Ishikawa (cell line): ENCODE measurements around the gene TMEM255B.

Source experiments
- CEBPB ChIP-seq: IDR thresholded peaks from 2 replicates; pipeline ENCODE4 v1.6.1; 2012
- CREB1 ChIP-seq: IDR thresholded peaks from 2 replicates; pipeline ENCODE4 v1.6.1; 2012; ENCODE audit warnings: low read depth
- EGR1 ChIP-seq: IDR thresholded peaks from 2 replicates; pipeline ENCODE4 v1.6.1; 2012
- EP300 ChIP-seq: IDR thresholded peaks from 2 replicates; pipeline ENCODE4 v1.6.1; 2012; ENCODE audit warnings: borderline replicate concordance
- FOXM1 ChIP-seq: IDR thresholded peaks from 2 replicates; pipeline ENCODE4 v1.6.1; 2012; ENCODE audit warnings: low read depth, borderline replicate concordance
- MAX ChIP-seq: IDR thresholded peaks from 2 replicates; pipeline ENCODE4 v1.6.1; 2012
- NFIC ChIP-seq: IDR thresholded peaks from 2 replicates; pipeline ENCODE4 v1.6.1; 2012
- RAD21 ChIP-seq: IDR thresholded peaks from 2 replicates; pipeline ENCODE4 v1.6.1; 2012; ENCODE audit warnings: low read depth
- REST ChIP-seq: IDR thresholded peaks from 2 replicates; pipeline ENCODE4 v1.6.1; 2012; ENCODE audit warnings: low read depth, mild to moderate bottlenecking
- TAF1 ChIP-seq: IDR thresholded peaks from 2 replicates; pipeline ENCODE4 v1.6.1; 2012; ENCODE audit warnings: low read depth, mild to moderate bottlenecking
- TCF12 ChIP-seq: IDR thresholded peaks from 2 replicates; pipeline ENCODE4 v1.6.1; 2012; ENCODE audit warnings: low read depth
- TEAD4 ChIP-seq: IDR thresholded peaks from 2 replicates; pipeline ENCODE4 v1.6.1; 2012
- ZBTB7A ChIP-seq: IDR thresholded peaks from 2 replicates; pipeline ENCODE4 v1.6.1; 2012; ENCODE audit warnings: low read depth

GRCh38 chr13:113827021-113827420 is 68.0 kb downstream of the TMEM255B start:
- no peak for TF ChIP-seq NFIC
- no peak for TF ChIP-seq EGR1
- no peak for TF ChIP-seq MAX
- TF ChIP-seq EP300: no peak
- TF ChIP-seq RAD21: no peak
- no peak for TF ChIP-seq TEAD4
- TF ChIP-seq CEBPB: no peak
- TF ChIP-seq CREB1: no peak
- TF ChIP-seq REST: no peak
- TF ChIP-seq FOXM1: no peak
- no peak for TF ChIP-seq ZBTB7A
- no peak for TF ChIP-seq TCF12
- TF ChIP-seq TAF1: no peak
